Measurements from ENCODE around the gene HRH3. TPM values are rescaled to one million over a fixed set of nuclear protein-coding genes. Genes with fewer than 3 reads are reported as not detected.

The HRH3 gene
- total and polyA plus RNA-seq, 9 donors, result not detected

- H3K36me3 ChIP-seq, result no peaks in the 10 kb centered on the region
- no peaks in the 10 kb centered on the region for H3K4me1 ChIP-seq (ENCODE audit: insufficient read depth)
- no peak overlapping the region for H3K27ac ChIP-seq
- no peak for TF ChIP-seq CTCF (IDR thresholded peaks at IDR 0.05)
- TF ChIP-seq POLR2A (IDR thresholded peaks at IDR 0.05), result no peak
- TF ChIP-seq EP300 (IDR thresholded peaks at IDR 0.05), result no peak
- 91 to 94% (median 94%) methylated on average over 10 of the region's 10 CpGs for WGBS, 3 donors
- no peaks in the 10 kb centered on the region for H3K27me3 ChIP-seq
- intact Hi-C loops (cut with DNase I), result no loop called here
- no peaks in the 10 kb centered on the region for H3K9me3 ChIP-seq
- DNase-seq, result peak in 1 of 5 donors; percentile 13
- H3K4me3 ChIP-seq, result no peak overlapping the region
Measured at GRCh38 chr20:62196286-62196685, 23.8 kb downstream of the HRH3 start.

GRCh38 chr20:62195736-62196135 lies 24.3 kb downstream of the HRH3 start:
- no peaks in the 10 kb centered on the region for H3K9me3 ChIP-seq
- H3K27ac ChIP-seq, result no peak overlapping the region
- no peaks in the 10 kb centered on the region for H3K27me3 ChIP-seq
- WGBS, 3 donors, result 93 to 94% (median 93%) methylated on average over 10 of the region's 10 CpGs
- no peak overlapping the region for H3K4me3 ChIP-seq
- no peak for TF ChIP-seq EP300 (IDR thresholded peaks at IDR 0.05)
- no peak for TF ChIP-seq CTCF (IDR thresholded peaks at IDR 0.05)
- peak in 1 of 5 donors; percentile 19 for DNase-seq
- intact Hi-C loops (cut with DNase I), result no loop called here
- H3K36me3 ChIP-seq, result no peaks in the 10 kb centered on the region
- H3K4me1 ChIP-seq (ENCODE audit: insufficient read depth), result no peaks in the 10 kb centered on the region

- intact Hi-C loops (cut with DNase I), result no loop called here
- TF ChIP-seq POLR2A (IDR thresholded peaks at IDR 0.05), result no peak
- no peak for TF ChIP-seq EP300 (IDR thresholded peaks at IDR 0.05)
- no peak for TF ChIP-seq CTCF (IDR thresholded peaks at IDR 0.05)
- DNase-seq, result peak in 1 of 5 donors; percentile 11
Measured at GRCh38 chr20:62195075-62195405, 25.0 kb downstream of the HRH3 start.

GRCh38 chr20:62193079-62194025 lies 26.7 kb downstream of the HRH3 start:
- intact Hi-C loops (cut with DNase I), result no loop called here
- Histone ChIP-seq H3K4me1 (ENCODE audit: insufficient read depth) (no peaks in the 10 kb centered on the region), H3K4me3 (no peak overlapping the region), H3K27me3 (no peaks in the 10 kb centered on the region), H3K27ac (no peak overlapping the region), H3K9me3 (no peaks in the 10 kb centered on the region), H3K36me3 (no peaks in the 10 kb centered on the region)
- TF ChIP-seq POLR2A (IDR thresholded peaks at IDR 0.05) (no peak), CTCF (IDR thresholded peaks at IDR 0.05) (no peak), EP300 (IDR thresholded peaks at IDR 0.05) (no peak)
- DNase-seq, result peak in 1 of 5 donors; percentile 27
- WGBS, 3 donors, result 84 to 86% (median 85%) methylated on average over 29 of the region's 29 CpGs

More at GRCh38 chr20:62195075-62195405, 25.0 kb downstream of the HRH3 start:
- 71 to 77% (median 72%) methylated on average over 8 of the region's 8 CpGs for WGBS, 3 donors
- Histone ChIP-seq H3K36me3 (no peaks in the 10 kb centered on the region), H3K9me3 (no peaks in the 10 kb centered on the region), H3K4me3 (no peak overlapping the region), H3K27ac (no peak overlapping the region), H3K27me3 (no peaks in the 10 kb centered on the region), H3K4me1 (ENCODE audit: insufficient read depth) (no peaks in the 10 kb centered on the region)

Measured in ovary (tissue), 9 donors.